Fibroblast of lung (primary cell): ENCODE data around the gene SIK2. TPM values are rescaled to one million over a fixed set of nuclear protein-coding genes. Genes with fewer than 3 reads are reported as not detected.
"Not testable (repeated sequence)": the region's sequence is repeated elsewhere in the genome, so short reads cannot be mapped to it uniquely, and the experiment has no call there.

Experiments used
- DNase-seq, 2 donors: peaks; one replicate each; pipeline versions ENCODE4 v3.0.0 to v3.0.0-alpha.2; 2010; ENCODE audit warnings: low read depth in 2 of 2
- H2AFZ ChIP-seq: 2 replicates; pipeline ENCODE4 v1.5.1; 2012; ENCODE audit warnings: low read length, control low read depth, inconsistent platforms
- H3K27ac ChIP-seq: 2 replicates; pipeline ENCODE4 v1.5.1; 2011; ENCODE audit warnings: low read length, control low read depth; ENCODE audit not compliant: insufficient read depth
- H3K27me3 ChIP-seq: 2 replicates; pipeline ENCODE4 v1.5.1; 2011; ENCODE audit warnings: mild to moderate bottlenecking, low read length; ENCODE audit not compliant: control insufficient read depth, insufficient read depth
- H3K36me3 ChIP-seq: 2 replicates; pipeline ENCODE4 v1.5.1; 2011; ENCODE audit warnings: low read length; ENCODE audit not compliant: control insufficient read depth, insufficient read depth
- H3K4me1 ChIP-seq: 2 replicates; pipeline ENCODE4 v1.5.1; 2011; ENCODE audit warnings: low read length; ENCODE audit not compliant: control insufficient read depth, insufficient read depth; ENCODE audit errors: extremely low read depth
- H3K4me2 ChIP-seq: 2 replicates; pipeline ENCODE4 v1.5.1; 2011; ENCODE audit warnings: low read length, control low read depth; ENCODE audit not compliant: insufficient read depth; ENCODE audit errors: extremely low read depth
- H3K4me3 ChIP-seq, 4 experiments: fragments of 200-600 bp in 1 of 4; sonication (generic) in 1 of 4; replicated peaks in 1 of 4; 2 replicates each; pipeline ENCODE4 v1.5.1; 2011 to 2016; ENCODE audit warnings: low read length in 4 of 4, low read depth in 3 of 4, mild to moderate bottlenecking in 3 of 4, control low read depth in 2 of 4, inconsistent platforms in 1 of 4, mixed read lengths in 1 of 4; ENCODE audit not compliant: insufficient read depth in 1 of 4; ENCODE audit errors: control extremely low read depth in 1 of 4
- H3K79me2 ChIP-seq: 2 replicates; pipeline ENCODE4 v1.5.1; 2012; ENCODE audit warnings: mild to moderate bottlenecking, low read length, inconsistent platforms; ENCODE audit not compliant: control insufficient read depth, insufficient read depth
- H3K9ac ChIP-seq: 2 replicates; pipeline ENCODE4 v1.5.1; 2011; ENCODE audit warnings: mild to moderate bottlenecking, low read length, control low read depth; ENCODE audit not compliant: insufficient read depth
- H3K9me3 ChIP-seq: 2 replicates; pipeline ENCODE4 v1.5.1; 2012; ENCODE audit warnings: low read depth, low read length; ENCODE audit not compliant: control insufficient read depth, insufficient read depth
- H4K20me1 ChIP-seq: 2 replicates; pipeline ENCODE4 v1.5.1; 2011; ENCODE audit warnings: low read length; ENCODE audit not compliant: control insufficient read depth, insufficient read depth; ENCODE audit errors: extremely low read depth
- CTCF ChIP-seq, 2 donors: IDR thresholded peaks in 1 of 2; conservative IDR thresholded peaks in 1 of 2; 1 replicate in 1 of 2; 2 replicates in 1 of 2; pipeline ENCODE4 v1.5.1; 2011 to 2012; ENCODE audit warnings: low read length in 2 of 2, control low read depth in 1 of 2, inconsistent platforms in 1 of 2, low read depth in 1 of 2, mild to moderate bottlenecking in 1 of 2
- EZH2 ChIP-seq: IDR thresholded peaks from 2 replicates; pipeline ENCODE4 v1.5.1; 2012; ENCODE audit warnings: low read length, control low read depth, mild to moderate bottlenecking; ENCODE audit errors: missing control alignments
- polyA plus RNA-seq, 2 donors: library from polyadenylated mRNA; depleted of rRNA in 1 of 2; stranded (reverse) in 1 of 2; unstranded in 1 of 2; fragments of >200 nt; gene quantifications; 2 replicates each; pipeline ENCODE4 v1.2.1, GENCODE V29; 2011 to 2012; ENCODE audit warnings: missing spikeins in 1 of 2
- total RNA-seq: library from RNA; depleted of rRNA; stranded (reverse); fragments of >200 nt; gene quantifications from 2 replicates; pipeline ENCODE4 v1.2.1, GENCODE V29; 2014

Gene SIK2
- total and polyA plus RNA-seq, 2 donors (not counting 1 experiment from before 2014, with no cell fraction given) = 16.3 to 19.3 TPM

DNA sequence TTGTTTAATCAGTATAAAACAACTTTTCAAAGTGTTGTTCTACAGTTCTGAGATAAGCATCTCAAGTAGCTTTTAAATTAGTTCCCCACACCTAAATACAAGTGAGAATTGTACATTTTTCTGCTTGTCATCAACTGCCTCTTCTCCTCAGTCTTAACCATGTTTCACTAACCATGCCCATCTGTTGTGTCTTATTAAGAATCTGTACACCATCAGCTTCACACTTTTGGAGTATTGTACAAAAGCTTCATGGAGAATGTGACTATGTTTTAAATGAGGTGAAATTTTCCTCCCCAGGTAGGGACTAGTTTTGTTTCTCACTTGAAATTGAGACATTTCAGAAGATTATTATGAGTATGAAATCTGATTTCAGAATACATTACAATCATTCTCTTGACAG, 52.4 kb downstream of the SIK2 start:
- no peaks in the 10 kb centered on the region for H3K4me1 ChIP-seq
- H3K79me2 ChIP-seq = peaks cover 4% of the 10 kb centered on the region
- H3K9me3 ChIP-seq = no peaks in the 10 kb centered on the region
- H2AFZ ChIP-seq = no peak overlapping the region
- H3K27ac ChIP-seq = no peak overlapping the region
- no peak overlapping the region for H3K9ac ChIP-seq
- no peak overlapping the region for H3K4me2 ChIP-seq
- no peak for TF ChIP-seq EZH2
- peaks cover 2% of the 10 kb centered on the region for H3K36me3 ChIP-seq
- H3K27me3 ChIP-seq = no peaks in the 10 kb centered on the region
- no peak for DNase-seq
- no peaks in the 10 kb centered on the region for H4K20me1 ChIP-seq
- no peak overlapping the region for H3K4me3 ChIP-seq

- Histone ChIP-seq H3K79me2 (peaks cover 4% of the 10 kb centered on the region), H3K27ac (no peak overlapping the region), H4K20me1 (no peaks in the 10 kb centered on the region)
Measured at GRCh38 chr11:111655924-111656323, 53.7 kb downstream of the SIK2 start.

DNA sequence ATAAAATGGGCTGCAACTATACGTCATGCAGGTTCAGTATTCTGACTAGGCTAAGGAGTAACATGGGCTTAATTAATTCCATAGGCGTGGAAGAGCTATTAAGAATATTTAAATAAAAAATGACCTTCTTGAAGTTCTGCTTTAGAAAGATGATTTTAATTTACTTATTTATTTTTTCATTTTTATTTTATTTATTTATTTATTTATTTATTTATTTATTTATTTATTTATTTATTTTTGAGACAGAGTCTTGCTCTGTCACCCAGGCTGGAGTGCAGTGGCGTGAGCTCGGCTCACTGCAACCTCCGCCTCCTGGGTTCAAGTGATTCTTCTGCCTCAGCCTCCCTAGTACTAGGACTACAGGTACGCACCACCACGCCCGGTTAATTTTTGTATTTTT, 55.7 kb downstream of the SIK2 start:
- H3K9ac ChIP-seq, H3K4me1 ChIP-seq, H3K27me3 ChIP-seq, H3K4me3 ChIP-seq, H4K20me1 ChIP-seq, DNase-seq, H3K9me3 ChIP-seq, H3K4me2 ChIP-seq, H3K79me2 ChIP-seq, H2AFZ ChIP-seq, H3K36me3 ChIP-seq, H3K27ac ChIP-seq: not testable (repeated sequence)

More at GRCh38 chr11:111655924-111656323, 53.7 kb downstream of the SIK2 start:
- no peaks in the 10 kb centered on the region for H3K4me1 ChIP-seq
- DNase-seq = no peak
- H3K36me3 ChIP-seq = peaks cover 2% of the 10 kb centered on the region
- no peaks in the 10 kb centered on the region for H3K9me3 ChIP-seq
- no peak overlapping the region for H3K4me3 ChIP-seq
- no peak overlapping the region for H2AFZ ChIP-seq
- H3K4me2 ChIP-seq = no peak overlapping the region
- H3K27me3 ChIP-seq = no peaks in the 10 kb centered on the region
- H3K9ac ChIP-seq = no peak overlapping the region
- TF ChIP-seq CTCF (conservative IDR thresholded peaks at IDR 0.05 in 1 of 2, IDR thresholded peaks at IDR 0.05 in 1 of 2; ENCODE audit: low read depth in 1 of 2, low read length in 2 of 2) (no peak), EZH2 (no peak)

- not testable (repeated sequence) for H3K4me3 ChIP-seq, H3K9me3 ChIP-seq, H3K9ac ChIP-seq, H2AFZ ChIP-seq, H3K27ac ChIP-seq, H3K36me3 ChIP-seq, H3K79me2 ChIP-seq, H3K4me1 ChIP-seq, H4K20me1 ChIP-seq, H3K4me2 ChIP-seq, DNase-seq, H3K27me3 ChIP-seq
Measured at GRCh38 chr11:111658493-111658892, 56.2 kb downstream of the SIK2 start.
